NCI-H345 (cell line): ENCODE results near the gene RASAL1.
"Not testable (repeated sequence)": the region's sequence is repeated elsewhere in the genome, so short reads cannot be mapped to it uniquely, and the experiment has no call there.

ENCODE experiments used
- DNase-seq: peaks from one replicate; lab custom pipeline; 2025; lab: John Stamatoyannopoulos, UW

The RASAL1 gene

GRCh38 chr12:113140706-113141105 is 5.1 kb upstream of the RASAL1 start:
- no peak for DNase-seq

GRCh38 chr12:113138826-113139225 is 3.3 kb upstream of the RASAL1 start:
- DNase-seq: no peak

- no peak for DNase-seq
Observed at GRCh38 chr12:113137861-113138783, 2.6 kb upstream of the RASAL1 start.

- DNase-seq: no peak
Observed at GRCh38 chr12:113136990-113137511, 1.5 kb upstream of the RASAL1 start.

GRCh38 chr12:113136128-113136989 is 798 bp upstream of the RASAL1 start:
- DNase-seq: peak; percentile 29

GRCh38 chr12:113134521-113134951 is 1.0 kb downstream of the RASAL1 start:
- peak; percentile 17 for DNase-seq

GRCh38 chr12:113134071-113134470 is 1.5 kb downstream of the RASAL1 start:
- DNase-seq: no peak

GRCh38 chr12:113133666-113134065 is 1.9 kb downstream of the RASAL1 start:
- DNase-seq: no peak

GRCh38 chr12:113133036-113133435 is 2.5 kb downstream of the RASAL1 start:
- no peak for DNase-seq

GRCh38 chr12:113131556-113131955 is 4.0 kb downstream of the RASAL1 start:
- DNase-seq: no peak

GRCh38 chr12:113130457-113131135 is 5.0 kb downstream of the RASAL1 start:
- DNase-seq: no peak

GRCh38 chr12:113129664-113130456 is 5.7 kb downstream of the RASAL1 start:
- DNase-seq: no peak

GRCh38 chr12:113128802-113129663 is 6.5 kb downstream of the RASAL1 start:
- DNase-seq: no peak

GRCh38 chr12:113127791-113128199 is 7.8 kb downstream of the RASAL1 start:
- DNase-seq: no peak

- DNase-seq: peak; percentile 87
Observed at GRCh38 chr12:113120670-113121370, 14.7 kb downstream of the RASAL1 start.

GRCh38 chr12:113119980-113120669 is 15.4 kb downstream of the RASAL1 start:
- peak; percentile 11 for DNase-seq

GRCh38 chr12:113118142-113118541 is 17.4 kb downstream of the RASAL1 start:
- no peak for DNase-seq

GRCh38 chr12:113117684-113118083 is 17.9 kb downstream of the RASAL1 start:
- not testable (repeated sequence) for DNase-seq

GRCh38 chr12:113116875-113117274 is 18.7 kb downstream of the RASAL1 start:
- peak; percentile 89 for DNase-seq
